ENCODE data around the gene PHACTR3. TPM values are rescaled to one million over a fixed set of nuclear protein-coding genes. Genes with fewer than 3 reads are reported as not detected.

The PHACTR3 gene
- total RNA-seq, 2 donors from 2014 or later, result 0.34 TPM; not detected in 1

DNA sequence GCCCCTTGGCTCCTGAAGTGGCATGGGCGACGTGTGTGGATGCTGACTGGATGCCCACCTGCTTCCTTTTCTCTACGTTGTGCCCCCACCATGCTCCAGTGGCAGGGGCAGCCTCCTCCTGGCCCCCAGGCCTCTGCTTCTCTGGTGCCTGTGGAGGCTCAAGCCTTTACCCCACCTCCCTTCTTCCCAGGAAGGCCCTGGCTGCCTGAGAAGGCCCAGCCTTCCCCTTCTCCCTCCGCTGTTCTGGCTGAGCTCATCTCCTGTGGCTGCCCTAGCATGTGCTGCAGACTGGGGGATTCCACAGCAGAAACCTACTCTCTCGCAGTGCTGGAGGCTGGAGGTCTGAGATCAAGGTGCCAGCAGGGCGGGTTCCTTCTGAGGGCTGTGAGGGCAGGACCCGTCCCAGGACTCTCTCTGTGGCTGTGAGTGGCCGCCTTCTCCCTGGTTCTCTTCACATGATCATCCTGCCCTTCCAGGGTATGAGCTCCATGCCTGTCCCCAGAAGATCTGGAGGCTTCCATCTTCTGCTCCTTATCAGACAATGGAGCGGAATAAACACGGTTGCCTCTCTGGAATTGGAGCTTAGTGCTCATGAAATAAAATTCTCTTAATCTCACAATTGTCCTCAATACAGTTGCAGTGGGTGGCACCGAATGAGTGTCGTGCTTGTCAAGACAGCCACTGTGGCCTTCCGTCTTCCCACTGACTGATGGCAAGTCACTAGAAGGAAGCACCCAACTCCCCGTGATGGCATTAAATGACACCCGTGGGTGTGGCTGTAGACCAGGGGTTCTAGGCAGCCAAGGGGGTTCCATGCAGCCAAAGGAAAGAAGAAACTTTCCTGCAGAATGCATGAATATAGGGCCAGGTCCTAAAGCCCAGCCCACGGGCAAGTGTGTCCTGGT, 25.1 kb downstream of the PHACTR3 start:
- Histone ChIP-seq H3K4me1 (replicated peaks) (no peaks in the 10 kb centered on the region), H3K36me3 (no peaks in the 10 kb centered on the region), H3K9me3 (no peaks in the 10 kb centered on the region), H3K27ac (no peak overlapping the region), H3K4me3 (no peak overlapping the region), H3K27me3 (replicated peaks; ENCODE audit: insufficient read depth) (peaks cover 4% of the 10 kb centered on the region)
- TF ChIP-seq POLR2AphosphoS5 (IDR thresholded peaks at IDR 0.05) (no peak), POLR2A (IDR thresholded peaks at IDR 0.05) (no peak)
- TF ChIP-seq, protein P1, sequence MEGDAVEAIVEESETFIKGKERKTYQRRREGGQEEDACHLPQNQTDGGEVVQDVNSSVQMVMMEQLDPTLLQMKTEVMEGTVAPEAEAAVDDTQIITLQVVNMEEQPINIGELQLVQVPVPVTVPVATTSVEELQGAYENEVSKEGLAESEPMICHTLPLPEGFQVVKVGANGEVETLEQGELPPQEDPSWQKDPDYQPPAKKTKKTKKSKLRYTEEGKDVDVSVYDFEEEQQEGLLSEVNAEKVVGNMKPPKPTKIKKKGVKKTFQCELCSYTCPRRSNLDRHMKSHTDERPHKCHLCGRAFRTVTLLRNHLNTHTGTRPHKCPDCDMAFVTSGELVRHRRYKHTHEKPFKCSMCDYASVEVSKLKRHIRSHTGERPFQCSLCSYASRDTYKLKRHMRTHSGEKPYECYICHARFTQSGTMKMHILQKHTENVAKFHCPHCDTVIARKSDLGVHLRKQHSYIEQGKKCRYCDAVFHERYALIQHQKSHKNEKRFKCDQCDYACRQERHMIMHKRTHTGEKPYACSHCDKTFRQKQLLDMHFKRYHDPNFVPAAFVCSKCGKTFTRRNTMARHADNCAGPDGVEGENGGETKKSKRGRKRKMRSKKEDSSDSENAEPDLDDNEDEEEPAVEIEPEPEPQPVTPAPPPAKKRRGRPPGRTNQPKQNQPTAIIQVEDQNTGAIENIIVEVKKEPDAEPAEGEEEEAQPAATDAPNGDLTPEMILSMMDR (IDR thresholded peaks at IDR 0.05), result no peak
- WGBS, result 91% methylated on average over 15 of the region's 16 CpGs
- DNase-seq (ENCODE audit: low spot score), result no peak
- intact Hi-C loops (cut with DNase I), result no loop called here

DNA sequence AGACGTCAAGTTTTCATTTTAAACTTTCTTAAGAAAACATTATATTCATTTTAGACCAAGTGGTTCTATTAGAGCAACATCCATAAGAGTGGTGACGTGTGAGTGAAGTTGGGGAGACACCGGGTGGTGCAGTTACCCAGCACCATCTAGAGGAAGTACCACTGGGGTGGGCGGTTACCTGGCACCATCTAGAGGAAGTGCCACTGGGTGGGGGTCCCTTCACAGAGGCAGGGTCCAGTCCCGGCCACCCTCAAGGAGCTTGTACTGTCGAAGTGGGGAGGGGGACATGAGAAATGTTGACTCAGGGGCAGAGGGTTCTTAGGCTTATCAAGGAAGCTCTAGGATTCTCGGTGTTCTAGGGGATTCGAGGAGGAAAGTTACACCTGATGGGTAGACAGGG, 26.2 kb downstream of the PHACTR3 start:
- 76% methylated on average over 8 of the region's 8 CpGs for WGBS
- no peak overlapping the region for H3K4me3 ChIP-seq
- no peaks in the 10 kb centered on the region for H3K4me1 ChIP-seq (replicated peaks)
- no peak for DNase-seq (ENCODE audit: low spot score)
- no peaks in the 10 kb centered on the region for H3K36me3 ChIP-seq
- H3K27me3 ChIP-seq (replicated peaks; ENCODE audit: insufficient read depth), result peaks cover 4% of the 10 kb centered on the region
- H3K27ac ChIP-seq, result no peak overlapping the region
- no peaks in the 10 kb centered on the region for H3K9me3 ChIP-seq
- intact Hi-C loops (cut with DNase I), result no loop called here
- TF ChIP-seq, protein P1 (IDR thresholded peaks at IDR 0.05), result no peak
- TF ChIP-seq POLR2A (IDR thresholded peaks at IDR 0.05) (no peak), POLR2AphosphoS5 (IDR thresholded peaks at IDR 0.05) (no peak)

DNA sequence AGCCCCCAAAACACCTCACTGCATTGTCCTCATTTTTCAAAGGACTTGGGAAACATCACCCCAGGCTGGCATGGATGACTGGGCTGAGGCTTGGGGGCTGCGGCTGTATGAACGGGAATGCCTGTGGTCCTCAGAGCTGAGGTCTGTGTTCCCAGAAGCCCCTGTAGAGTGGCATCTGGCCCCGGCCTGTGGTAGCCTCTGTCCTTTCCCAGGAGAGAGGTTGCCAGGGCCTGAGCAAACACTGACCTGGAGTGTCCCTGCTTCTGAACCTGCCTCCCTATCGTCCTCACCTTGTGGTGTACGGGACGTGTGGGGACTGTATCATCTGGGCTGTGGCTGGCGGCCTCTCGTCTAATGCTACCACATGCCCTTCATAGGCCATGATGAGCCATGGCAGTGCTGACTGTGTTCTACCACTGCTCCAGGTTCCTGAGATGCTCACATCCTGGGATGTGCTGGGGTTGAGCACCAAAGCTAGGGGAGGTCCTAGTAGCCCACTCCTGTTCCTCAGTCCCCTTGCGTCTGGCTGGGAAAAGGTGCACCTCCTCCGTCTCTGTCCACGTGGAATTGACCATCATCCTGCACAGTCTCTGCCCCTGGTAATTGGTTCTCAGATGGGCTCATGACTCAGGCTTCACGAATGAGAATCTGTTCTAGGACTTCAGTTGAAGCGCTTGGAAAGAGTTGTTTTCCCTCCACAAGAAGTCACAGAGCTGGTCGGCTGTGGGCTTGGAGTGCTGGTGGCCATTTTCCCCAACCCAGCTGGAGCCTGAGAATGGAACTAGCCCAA, 27.6 kb downstream of the PHACTR3 start:
- no peak overlapping the region for H3K27ac ChIP-seq
- TF ChIP-seq POLR2AphosphoS5 (IDR thresholded peaks at IDR 0.05) (no peak), POLR2A (IDR thresholded peaks at IDR 0.05) (no peak)
- DNase-seq (ENCODE audit: low spot score), result no peak
- H3K9me3 ChIP-seq, result no peaks in the 10 kb centered on the region
- no peaks in the 10 kb centered on the region for H3K4me1 ChIP-seq (replicated peaks)
- no peaks in the 10 kb centered on the region for H3K36me3 ChIP-seq
- 91% methylated on average over 14 of the region's 14 CpGs for WGBS
- H3K27me3 ChIP-seq (replicated peaks; ENCODE audit: insufficient read depth), result peaks cover 4% of the 10 kb centered on the region
- H3K4me3 ChIP-seq, result no peak overlapping the region
- intact Hi-C loops (cut with DNase I), result no loop called here

DNA sequence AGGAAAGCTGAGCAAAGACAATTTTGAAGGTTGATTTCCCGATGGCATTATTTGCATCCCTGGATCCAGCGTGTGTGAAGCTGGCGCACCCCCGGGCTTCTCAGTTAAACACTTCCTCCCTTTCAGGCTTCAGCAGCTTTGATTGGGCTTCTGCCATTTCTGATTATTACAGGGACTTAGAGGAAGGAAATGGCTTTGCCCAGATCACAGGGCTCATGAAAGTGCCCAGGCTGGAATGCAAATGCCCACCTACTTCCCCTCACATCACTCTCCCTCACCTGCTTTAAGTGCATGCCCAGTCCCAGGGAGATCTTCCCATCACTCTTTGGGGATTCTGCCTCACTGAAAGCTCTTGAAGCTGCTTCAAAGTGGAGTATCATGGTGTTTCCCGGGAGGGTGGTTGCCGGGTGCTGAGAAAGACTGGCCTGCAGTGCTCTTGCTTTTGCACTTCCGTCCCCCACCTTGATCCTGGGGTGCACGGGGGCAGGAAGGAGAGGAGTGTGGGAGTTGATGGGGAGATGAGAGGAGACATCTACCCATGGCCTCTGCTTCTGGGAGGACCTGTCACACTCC, 28.3 kb downstream of the PHACTR3 start:
- no peaks in the 10 kb centered on the region for H3K9me3 ChIP-seq
- H3K36me3 ChIP-seq, result no peaks in the 10 kb centered on the region
- intact Hi-C loops (cut with DNase I), result no loop called here
- TF ChIP-seq POLR2A (IDR thresholded peaks at IDR 0.05) (no peak), POLR2AphosphoS5 (IDR thresholded peaks at IDR 0.05) (no peak)
- TF ChIP-seq, protein P1 (IDR thresholded peaks at IDR 0.05), result no peak
- peaks cover 4% of the 10 kb centered on the region for H3K27me3 ChIP-seq (replicated peaks; ENCODE audit: insufficient read depth)
- no peak for DNase-seq (ENCODE audit: low spot score)
- no peak overlapping the region for H3K4me3 ChIP-seq
- no peaks in the 10 kb centered on the region for H3K4me1 ChIP-seq (replicated peaks)
- H3K27ac ChIP-seq, result no peak overlapping the region
- 82% methylated on average over 8 of the region's 8 CpGs for WGBS

DNA sequence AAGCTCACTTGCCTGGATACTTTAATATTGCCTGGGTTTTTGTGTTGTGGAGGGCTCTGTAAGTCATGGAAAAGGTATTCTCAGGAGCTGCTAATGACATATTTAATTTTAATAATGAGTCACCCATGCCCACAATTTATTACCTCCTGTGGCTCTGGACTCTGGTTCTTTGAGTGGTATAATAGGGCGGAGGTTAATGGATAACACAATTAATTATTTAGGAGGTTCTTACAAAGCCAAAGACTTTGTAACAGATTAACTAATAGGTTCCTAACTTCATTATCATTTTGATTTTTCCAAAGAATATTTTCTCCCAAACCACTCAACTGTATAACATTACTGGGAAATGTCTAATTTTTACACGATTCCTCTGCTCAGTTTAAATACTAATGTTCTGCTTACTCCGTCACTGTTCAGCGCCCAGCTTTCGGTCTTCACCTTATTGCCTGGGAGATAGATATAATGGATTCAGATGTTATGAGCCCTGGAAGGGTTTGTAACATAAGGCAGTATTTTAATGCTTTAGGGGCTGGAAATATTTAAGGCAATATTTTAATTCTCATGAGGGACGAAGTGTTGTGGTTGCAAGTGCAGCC, 29.4 kb downstream of the PHACTR3 start:
- TF ChIP-seq, protein P1 (IDR thresholded peaks at IDR 0.05), result no peak
- no peak for TF ChIP-seq POLR2AphosphoS5 (IDR thresholded peaks at IDR 0.05)
- TF ChIP-seq POLR2A (IDR thresholded peaks at IDR 0.05), result no peak
- Histone ChIP-seq H3K27me3 (replicated peaks; ENCODE audit: insufficient read depth) (no peaks in the 10 kb centered on the region), H3K27ac (no peak overlapping the region), H3K4me3 (no peak overlapping the region), H3K36me3 (no peaks in the 10 kb centered on the region), H3K4me1 (replicated peaks) (no peaks in the 10 kb centered on the region), H3K9me3 (no peaks in the 10 kb centered on the region)
- no peak for DNase-seq (ENCODE audit: low spot score)
- WGBS, result 95% methylated on average over 6 of the region's 6 CpGs
- intact Hi-C loops (cut with DNase I), result no loop called here

All from prostate gland (tissue), 2 donors.